Measurements from ENCODE around the gene CDH4.

CDH4 gene

DNA sequence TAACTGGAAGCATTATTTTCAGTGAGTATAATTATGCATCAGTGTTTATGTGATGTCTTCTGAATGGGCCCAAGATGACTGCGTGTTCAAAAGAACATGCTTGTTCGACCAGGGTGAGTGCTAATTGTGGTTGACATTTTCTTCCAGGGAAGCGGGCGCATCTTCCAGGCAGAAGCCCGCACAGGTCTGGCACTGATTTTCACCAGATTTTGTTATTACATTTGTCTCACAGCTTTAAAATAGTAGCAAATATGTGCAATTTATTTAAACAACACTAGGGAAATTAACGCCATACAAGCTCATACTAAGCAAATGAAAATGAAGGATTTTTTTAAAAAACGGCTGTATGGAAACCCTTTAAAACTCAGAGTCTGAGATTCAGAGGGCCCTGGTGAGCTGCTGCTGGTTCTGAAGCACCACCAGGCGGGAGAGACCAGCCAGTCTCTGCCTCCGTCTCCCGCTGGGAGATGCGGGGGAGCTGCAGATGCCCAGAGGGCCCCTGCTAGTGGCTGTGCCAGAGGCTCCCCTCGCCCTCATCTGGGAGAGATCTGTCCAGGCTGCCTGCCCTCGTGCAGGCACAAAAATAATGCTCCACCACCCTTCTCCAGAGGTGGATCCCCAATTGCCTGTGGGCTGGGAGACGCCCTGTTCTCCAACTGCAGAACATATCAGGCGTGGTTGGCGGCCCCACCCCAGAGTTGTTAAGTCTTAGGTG is 516.7 kb downstream of the CDH4 start:
- no peaks in the 10 kb centered on the region for H3K4me1 Mint-ChIP-seq
- ATAC-seq (no peak), DNase-seq (ENCODE audit: low spot score in 2 of 2) (no peak)
- H3K36me3 Mint-ChIP-seq = no peaks in the 10 kb centered on the region
- no peak overlapping the region for H3K27ac Mint-ChIP-seq
- H3K4me3 Mint-ChIP-seq = no peak overlapping the region
- H3K9me3 Mint-ChIP-seq = no peaks in the 10 kb centered on the region

DNA sequence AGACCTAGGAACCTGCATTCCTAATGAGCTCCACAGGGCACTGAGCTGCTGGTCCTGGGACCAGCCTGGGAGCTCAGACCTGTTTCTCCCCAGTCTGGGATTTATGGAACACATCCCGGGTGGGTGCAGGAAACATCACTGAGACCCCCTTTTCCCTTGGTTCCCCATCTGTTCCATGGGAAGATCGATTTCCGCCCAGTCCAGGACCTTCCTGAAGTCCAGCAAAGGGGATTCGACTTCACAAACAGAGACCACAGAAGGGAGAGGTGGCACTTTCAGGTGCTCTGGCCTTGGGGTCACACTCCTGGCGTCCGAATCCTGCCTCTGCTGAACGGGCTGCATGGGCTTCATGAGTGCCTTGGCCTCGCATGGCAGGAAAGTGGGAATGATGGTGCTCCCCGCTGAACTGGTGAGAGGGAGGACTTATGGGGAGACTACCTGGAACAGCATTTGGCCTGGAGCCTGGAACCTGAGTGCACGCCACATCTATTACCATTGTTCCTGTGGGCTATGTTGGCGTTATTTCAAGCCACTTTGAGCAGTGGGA is 517.3 kb downstream of the CDH4 start:
- H3K9me3 Mint-ChIP-seq = no peaks in the 10 kb centered on the region
- no peaks in the 10 kb centered on the region for H3K36me3 Mint-ChIP-seq
- H3K4me1 Mint-ChIP-seq = no peaks in the 10 kb centered on the region
- H3K27ac Mint-ChIP-seq = no peak overlapping the region
- no peak for ATAC-seq
- H3K4me3 Mint-ChIP-seq = no peak overlapping the region
- DNase-seq (ENCODE audit: low spot score in 2 of 2) = no peak

DNA sequence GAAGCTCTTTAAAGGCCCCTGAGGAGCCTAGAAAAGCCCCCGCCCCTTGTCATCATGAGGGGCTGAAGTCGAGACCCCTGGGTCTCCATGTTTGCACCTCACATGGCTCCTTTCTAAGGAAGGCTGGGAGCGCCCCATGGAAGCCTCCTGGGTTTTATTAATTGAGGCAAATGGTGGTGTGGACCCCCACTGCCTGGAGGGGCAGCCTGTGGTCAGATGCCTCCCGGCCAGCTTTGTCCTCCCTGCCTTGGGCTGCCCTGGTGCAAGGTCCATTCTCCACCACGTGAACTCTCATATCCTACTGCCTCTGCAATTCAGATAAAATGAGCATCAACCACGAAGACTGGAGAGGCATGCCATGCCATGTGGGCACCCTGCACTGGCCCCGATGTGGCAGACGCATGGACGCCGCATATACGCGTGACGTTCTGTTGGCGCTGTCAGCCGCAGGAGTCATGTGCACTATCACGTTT is 518.1 kb downstream of the CDH4 start:
- H3K4me1 Mint-ChIP-seq = no peaks in the 10 kb centered on the region

DNA sequence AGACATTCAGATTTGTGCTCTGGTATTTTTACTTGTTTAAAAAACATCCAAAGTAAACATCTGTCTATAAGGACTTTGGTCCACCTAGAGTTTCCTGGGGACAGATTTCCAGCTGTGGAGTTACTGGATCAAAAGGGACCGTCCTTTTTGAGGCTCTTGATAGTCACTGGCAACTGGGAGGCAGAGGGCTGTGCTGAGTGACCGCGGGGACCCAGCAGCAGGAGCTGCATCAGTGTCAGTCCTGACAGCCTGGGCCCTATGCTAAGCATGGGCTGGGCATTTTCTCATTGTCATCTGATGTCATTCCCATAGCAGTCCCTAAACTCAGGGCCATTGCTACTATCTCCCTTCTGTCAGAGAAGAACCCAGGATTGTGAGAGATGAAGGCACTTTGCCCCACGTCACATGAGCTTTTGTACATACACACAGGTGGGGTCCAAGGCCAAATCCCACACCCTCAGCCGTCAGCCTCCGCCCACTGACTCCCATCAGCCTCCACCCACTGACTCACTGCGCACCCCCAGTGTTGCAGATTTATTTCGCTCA is 519.8 kb downstream of the CDH4 start:
- no peak for DNase-seq (ENCODE audit: low spot score in 2 of 2)

More for the DNA sequence above, 518.1 kb downstream of the CDH4 start:
- Mint-ChIP-seq H3K9me3 (no peaks in the 10 kb centered on the region), H3K27ac (no peak overlapping the region), H3K36me3 (no peaks in the 10 kb centered on the region), H3K4me3 (no peak overlapping the region)
- DNase-seq (ENCODE audit: low spot score in 2 of 2) (no peak), ATAC-seq (no peak)

DNA sequence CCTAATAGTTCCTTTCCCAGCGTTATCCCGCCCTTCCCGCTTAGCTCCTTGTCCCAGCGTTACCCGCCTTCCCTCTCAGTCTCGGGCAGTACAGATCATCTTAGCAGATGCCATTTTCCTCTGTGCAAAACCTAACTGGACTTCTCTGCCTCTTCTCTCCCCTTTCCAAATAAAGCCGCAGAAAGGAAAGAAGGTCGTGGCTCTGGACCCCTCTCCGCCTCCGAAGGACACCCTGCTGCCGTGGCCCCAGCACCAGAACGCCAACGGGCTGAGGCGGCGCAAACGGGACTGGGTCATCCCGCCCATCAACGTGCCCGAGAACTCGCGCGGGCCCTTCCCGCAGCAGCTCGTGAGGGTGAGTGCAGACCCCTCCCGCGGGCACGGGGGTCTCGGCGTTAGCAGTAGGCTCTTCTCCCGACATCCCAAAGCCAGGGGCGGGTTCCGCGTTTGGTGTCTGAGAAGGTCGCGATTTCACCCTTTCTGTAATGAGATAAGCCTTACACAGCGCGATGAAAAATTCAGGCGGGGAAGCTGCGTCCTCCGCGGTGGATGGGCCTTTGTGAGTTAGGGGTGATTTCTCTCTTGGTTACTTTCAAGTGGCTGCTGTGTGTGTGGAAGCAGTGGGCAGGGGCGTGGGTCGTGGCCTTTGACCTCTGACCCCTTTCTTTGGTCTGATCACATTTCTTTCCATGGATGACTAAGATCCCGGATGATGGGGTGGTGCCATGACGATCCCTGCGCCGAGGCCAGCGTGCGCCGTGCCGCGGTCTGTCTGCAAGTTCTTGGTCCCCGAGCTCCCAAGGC is 521.0 kb downstream of the CDH4 start:
- no peaks in the 10 kb centered on the region for H3K9me3 Mint-ChIP-seq
- no peaks in the 10 kb centered on the region for H3K36me3 Mint-ChIP-seq
- no peaks in the 10 kb centered on the region for H3K4me1 Mint-ChIP-seq
- H3K27ac Mint-ChIP-seq = no peak overlapping the region
- ATAC-seq (no peak), DNase-seq (ENCODE audit: low spot score in 2 of 2) (no peak)
- no peak overlapping the region for H3K4me3 Mint-ChIP-seq

More for the DNA sequence above, 519.8 kb downstream of the CDH4 start:
- no peak overlapping the region for H3K4me3 Mint-ChIP-seq
- H3K27ac Mint-ChIP-seq = no peak overlapping the region
- H3K9me3 Mint-ChIP-seq = no peaks in the 10 kb centered on the region
- no peaks in the 10 kb centered on the region for H3K36me3 Mint-ChIP-seq
- no peak for ATAC-seq
- no peaks in the 10 kb centered on the region for H3K4me1 Mint-ChIP-seq

DNA sequence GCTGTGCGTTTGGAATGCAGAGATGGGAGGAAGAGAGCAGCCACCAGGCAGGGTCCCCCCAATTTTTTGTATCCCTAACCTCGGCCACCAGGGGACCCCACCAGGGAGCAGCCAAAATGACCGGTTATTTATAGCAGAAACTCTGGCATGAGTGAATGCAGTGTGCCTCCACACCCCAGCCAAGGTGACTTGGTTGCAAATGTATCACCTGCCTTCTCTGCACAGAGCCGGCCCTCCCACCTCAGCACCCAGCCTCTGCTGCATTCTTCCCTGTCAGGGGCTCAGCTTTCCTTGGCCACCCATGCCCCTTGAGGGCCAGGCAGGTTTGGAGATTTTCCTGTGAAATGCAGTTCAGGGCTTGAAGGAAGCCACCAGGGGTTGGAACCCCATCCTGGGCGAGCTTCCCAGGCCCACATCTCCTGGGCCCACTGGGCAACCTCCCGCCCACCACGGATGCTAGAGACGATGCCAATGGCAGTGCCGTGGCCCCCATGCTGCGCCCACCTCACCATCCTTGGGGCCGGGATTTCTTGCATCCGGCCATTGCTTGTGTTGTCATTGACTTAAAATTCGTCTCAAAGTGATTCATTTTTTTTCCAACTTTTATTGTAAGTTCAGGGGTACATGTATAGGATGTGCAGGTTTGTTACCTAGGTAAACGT is 522.0 kb downstream of the CDH4 start:
- Mint-ChIP-seq H3K9me3 (no peaks in the 10 kb centered on the region), H3K4me1 (no peaks in the 10 kb centered on the region), H3K36me3 (no peaks in the 10 kb centered on the region), H3K27ac (no peak overlapping the region), H3K4me3 (no peak overlapping the region)
- DNase-seq (ENCODE audit: low spot score in 2 of 2) (no peak), ATAC-seq (no peak)

DNA sequence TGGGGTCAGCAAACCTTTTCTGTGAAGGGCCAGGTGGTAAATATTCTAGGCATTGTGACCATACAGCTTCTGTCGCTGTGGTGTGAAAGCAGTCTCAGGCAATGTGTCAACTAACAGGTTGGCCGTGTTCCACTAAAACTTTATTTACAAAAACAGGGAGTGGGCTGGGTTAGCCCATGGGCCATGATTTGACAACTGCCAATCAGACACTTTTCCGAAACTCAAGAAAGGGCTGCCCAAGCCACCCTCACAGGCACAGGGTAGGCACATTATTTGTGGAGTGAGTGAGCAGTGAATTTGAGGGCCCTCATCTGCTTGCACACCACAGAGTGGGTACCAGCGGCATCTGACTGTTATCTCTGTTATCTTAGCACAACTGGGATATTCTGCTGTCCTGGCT is 523.4 kb downstream of the CDH4 start:
- no peaks in the 10 kb centered on the region for H3K36me3 Mint-ChIP-seq
- DNase-seq (ENCODE audit: low spot score in 2 of 2) (no peak), ATAC-seq (no peak)
- H3K4me3 Mint-ChIP-seq = no peak overlapping the region
- H3K9me3 Mint-ChIP-seq = peaks cover under 1% of the 10 kb centered on the region
- no peaks in the 10 kb centered on the region for H3K4me1 Mint-ChIP-seq
- no peak overlapping the region for H3K27ac Mint-ChIP-seq

DNA sequence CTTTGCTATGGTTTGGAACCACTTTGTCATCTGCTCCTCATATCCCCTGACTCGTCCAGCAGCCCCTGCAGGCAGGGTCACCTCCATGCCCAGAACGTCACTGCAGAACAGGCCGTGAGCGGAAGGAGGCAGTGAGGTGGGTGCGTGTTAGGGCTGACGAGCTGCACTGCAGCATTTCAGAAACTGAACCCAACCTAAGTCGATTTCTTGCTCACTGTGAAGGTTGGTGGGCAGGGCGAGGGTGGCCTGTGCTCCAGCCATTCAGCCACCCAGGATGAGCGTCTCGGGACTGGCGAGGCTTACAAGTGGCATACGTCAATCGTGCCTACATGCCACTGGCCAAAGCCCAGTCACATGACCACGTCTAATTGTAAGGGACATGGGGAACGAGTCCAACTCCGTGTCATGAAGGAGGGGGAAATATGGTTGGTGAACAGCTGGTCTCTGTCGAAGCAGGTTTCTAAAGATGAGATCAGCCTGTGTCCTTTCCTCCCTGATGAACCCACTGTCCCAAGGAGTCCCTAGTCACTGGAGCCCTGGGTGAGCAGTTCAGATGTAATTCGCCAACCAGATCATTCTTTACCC is 524.5 kb downstream of the CDH4 start:
- Mint-ChIP-seq H3K27ac (no peak overlapping the region), H3K4me1 (no peaks in the 10 kb centered on the region), H3K9me3 (peaks cover 7% of the 10 kb centered on the region), H3K36me3 (no peaks in the 10 kb centered on the region), H3K4me3 (no peak overlapping the region)
- ATAC-seq (no peak), DNase-seq (ENCODE audit: low spot score in 2 of 2) (no peak)

DNA sequence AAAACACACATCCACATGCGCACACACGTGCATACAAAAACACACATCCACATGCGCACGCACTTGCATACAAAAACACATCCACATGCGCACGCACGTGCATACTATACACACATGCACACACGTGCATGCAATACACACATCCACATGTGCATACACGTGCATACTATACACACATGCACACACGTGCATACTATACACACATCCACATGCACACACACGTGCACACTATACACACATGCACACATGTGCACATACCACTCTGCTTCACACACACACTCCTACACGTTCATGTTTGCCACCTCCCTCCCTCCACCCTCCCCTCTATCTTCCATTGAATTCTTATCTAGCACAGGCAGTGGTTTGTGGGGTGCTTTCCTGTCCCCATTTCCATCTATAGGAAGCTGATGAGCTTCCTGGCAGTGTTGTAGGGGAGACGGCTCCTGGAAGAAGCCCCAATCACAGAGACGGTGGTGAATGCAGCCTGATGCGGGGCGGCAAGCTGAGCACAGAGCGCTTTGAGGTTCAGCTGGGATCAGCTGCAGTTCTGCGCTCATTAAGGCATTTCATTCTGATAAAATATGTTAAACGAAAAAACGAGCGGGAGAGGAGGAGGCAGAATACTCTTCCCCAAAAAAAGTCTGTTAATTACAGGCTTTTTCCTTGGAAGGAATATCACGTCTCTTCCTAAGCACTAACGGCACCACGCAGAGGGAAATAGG is 525.9 kb downstream of the CDH4 start:
- ATAC-seq = no peak
- Mint-ChIP-seq H3K9me3 (peaks cover 8% of the 10 kb centered on the region), H3K27ac (no peak overlapping the region), H3K36me3 (no peaks in the 10 kb centered on the region), H3K4me3 (no peak overlapping the region), H3K4me1 (no peaks in the 10 kb centered on the region)
- DNase-seq (ENCODE audit: low spot score in 2 of 2) = no peak

DNA sequence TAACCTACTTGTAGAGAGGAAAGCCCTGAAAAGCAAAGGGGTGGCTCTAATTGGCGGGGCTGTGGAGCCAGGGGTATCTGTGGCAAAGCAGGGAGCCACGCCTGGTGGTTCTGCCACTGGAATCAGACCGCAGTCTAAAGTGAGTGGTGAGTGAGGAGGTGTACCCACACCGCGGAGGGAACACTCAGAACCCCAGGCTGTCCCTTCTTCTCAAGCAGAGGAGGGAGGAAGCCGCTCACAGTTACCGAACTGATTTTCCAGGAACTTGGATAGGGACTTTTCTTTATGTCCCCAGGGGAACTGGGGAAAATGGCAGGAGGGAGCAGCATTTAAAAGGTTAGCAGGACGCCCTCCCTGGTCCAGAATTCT is 526.4 kb downstream of the CDH4 start:
- Mint-ChIP-seq H3K27ac (no peak overlapping the region), H3K9me3 (peaks cover 8% of the 10 kb centered on the region), H3K4me1 (no peaks in the 10 kb centered on the region), H3K36me3 (no peaks in the 10 kb centered on the region), H3K4me3 (no peak overlapping the region)
- ATAC-seq = no peak
- DNase-seq (ENCODE audit: low spot score in 2 of 2) = no peak

DNA sequence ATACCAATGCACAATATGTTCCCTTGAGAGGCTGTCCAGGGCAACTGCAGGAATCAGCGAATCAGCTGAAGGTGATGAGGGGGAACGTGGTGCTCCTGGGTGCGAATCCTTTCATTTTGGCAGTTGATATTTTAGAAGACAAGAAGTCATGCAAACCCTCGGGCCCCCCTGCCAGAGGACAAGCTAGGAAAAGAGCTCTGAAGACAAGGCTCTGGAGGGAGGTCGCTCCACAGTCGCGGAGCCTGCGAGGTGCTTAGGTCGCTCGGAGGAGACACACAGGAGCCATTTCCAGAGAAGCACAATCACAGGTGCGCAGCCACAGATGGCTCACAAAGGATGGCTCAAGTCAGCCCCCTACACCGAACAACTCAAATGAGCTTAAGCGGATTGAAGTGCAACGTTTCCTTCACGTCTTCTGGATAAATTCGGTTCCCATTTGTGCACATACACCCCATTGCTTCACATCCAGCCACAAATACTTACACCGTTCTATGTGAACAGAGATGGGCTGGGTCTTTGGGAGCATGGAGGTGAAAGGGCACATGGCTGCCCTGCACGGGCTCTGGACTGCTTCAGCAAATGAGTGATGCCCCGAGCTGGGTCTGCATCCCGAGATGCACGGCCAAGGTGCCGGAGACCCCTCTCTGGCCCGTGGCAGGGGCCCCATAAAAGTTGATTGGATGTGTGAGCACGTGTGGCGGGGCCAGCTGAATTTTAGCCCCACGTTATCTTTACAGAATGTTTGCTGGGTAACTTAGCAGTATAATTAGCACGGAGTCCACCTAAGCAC is 527.3 kb downstream of the CDH4 start:
- peaks cover 8% of the 10 kb centered on the region for H3K9me3 Mint-ChIP-seq
- H3K4me3 Mint-ChIP-seq = no peak overlapping the region
- no peak for DNase-seq (ENCODE audit: low spot score in 2 of 2)
- no peaks in the 10 kb centered on the region for H3K36me3 Mint-ChIP-seq
- ATAC-seq = no peak
- H3K4me1 Mint-ChIP-seq = no peaks in the 10 kb centered on the region
- H3K27ac Mint-ChIP-seq = no peak overlapping the region

DNA sequence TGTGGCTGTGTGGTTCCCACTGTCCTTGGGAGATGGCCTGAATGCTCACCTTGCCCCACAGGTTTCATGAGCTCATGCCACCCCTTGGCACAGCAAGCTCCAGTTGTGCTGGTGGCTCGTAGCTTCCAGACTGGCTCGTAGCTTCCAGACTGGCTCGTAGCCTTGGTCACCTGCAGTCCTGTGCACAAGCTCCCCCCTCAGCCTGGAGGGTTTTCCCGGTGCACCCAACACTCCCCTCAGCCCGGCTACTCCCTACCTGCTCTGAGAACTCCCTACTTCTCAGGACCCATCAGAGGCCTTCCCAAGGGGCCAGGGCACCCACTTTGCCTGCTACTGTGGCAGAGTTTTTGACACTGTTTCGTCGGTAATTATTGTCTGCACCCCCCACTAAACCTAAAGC is 528.0 kb downstream of the CDH4 start:
- Mint-ChIP-seq H3K4me1 (no peaks in the 10 kb centered on the region), H3K4me3 (no peak overlapping the region), H3K27ac (no peak overlapping the region), H3K36me3 (no peaks in the 10 kb centered on the region), H3K9me3 (peaks cover 8% of the 10 kb centered on the region)
- no peak for ATAC-seq
- DNase-seq (ENCODE audit: low spot score in 2 of 2) = no peak

DNA sequence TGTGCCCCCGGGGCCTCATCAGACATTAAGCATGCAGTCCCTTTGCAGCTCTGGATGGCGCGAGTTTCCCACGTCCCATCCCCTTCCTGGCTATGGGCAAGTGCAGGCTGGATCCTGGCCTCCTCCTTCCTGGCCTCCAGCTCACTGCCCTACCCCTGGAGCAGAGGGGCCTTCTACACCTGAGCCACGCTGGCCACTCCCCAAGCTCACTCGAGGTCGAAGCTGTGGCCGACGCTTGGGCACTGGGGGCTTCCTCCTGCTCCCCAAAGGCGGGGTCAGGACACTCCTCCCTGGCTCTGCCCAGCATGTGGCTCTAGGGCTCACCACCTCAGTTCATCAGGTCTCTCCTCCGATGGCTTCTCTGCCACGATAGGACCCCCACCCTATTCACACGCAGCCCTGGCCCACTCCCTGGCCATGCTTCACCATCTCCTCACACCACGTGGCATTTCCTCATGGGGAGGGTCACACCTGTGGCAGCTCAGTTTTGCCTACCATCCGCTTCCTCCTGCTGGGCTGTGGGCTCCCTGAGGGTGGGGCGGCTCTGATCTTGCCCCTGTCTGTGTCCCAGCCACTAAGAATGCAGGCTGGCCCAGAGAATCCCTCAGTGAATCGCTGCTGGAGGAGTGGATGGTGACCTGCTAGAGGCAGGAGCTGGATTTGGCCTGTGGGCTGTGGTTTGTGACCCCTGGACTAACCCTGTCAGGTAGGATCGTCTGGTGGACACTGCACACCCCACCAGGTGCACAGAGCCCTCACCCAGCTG is 532.9 kb downstream of the CDH4 start:
- Mint-ChIP-seq H3K27ac (no peak overlapping the region), H3K9me3 (peaks cover 8% of the 10 kb centered on the region), H3K4me3 (no peak overlapping the region), H3K36me3 (no peaks in the 10 kb centered on the region), H3K4me1 (peaks cover 5% of the 10 kb centered on the region)
- DNase-seq (ENCODE audit: low spot score in 2 of 2) (no peak), ATAC-seq (peak; percentile 13)

DNA sequence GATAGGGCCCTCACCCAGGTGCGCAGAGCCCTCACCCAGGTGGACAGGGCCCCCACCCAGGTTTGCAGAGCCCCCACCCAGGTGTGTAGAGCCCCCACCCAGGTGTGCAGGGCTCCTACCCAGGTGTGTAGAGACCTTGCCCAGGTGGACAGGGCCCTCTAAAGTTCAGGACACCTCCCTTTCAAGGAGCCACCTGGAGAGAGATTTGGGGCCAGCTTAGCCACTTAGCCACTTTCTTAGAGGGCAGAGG is 533.4 kb downstream of the CDH4 start:
- no peak overlapping the region for H3K4me3 Mint-ChIP-seq
- no peak for DNase-seq (ENCODE audit: low spot score in 2 of 2)
- no peaks in the 10 kb centered on the region for H3K36me3 Mint-ChIP-seq
- H3K9me3 Mint-ChIP-seq = peaks cover 7% of the 10 kb centered on the region
- ATAC-seq = no peak
- H3K27ac Mint-ChIP-seq = no peak overlapping the region
- peaks cover 5% of the 10 kb centered on the region for H3K4me1 Mint-ChIP-seq

All from stimulated activated effector memory CD8-positive, alpha-beta T cell treated with anti-CD3 and anti-CD28 coated beads, Interleukin-12 subunit alpha, Interleukin-12 subunit beta, amount 100 ng/mL, for 72 hours (primary cell).